Measurements from ENCODE around the gene BMPR1A. TPM values are rescaled to one million over a fixed set of nuclear protein-coding genes. Genes with fewer than 3 reads are reported as not detected.

Gene BMPR1A
- total RNA-seq, 1 experiment from 2014 or later = 104 TPM

GRCh38 chr10:86707505-86707904 lies 48.9 kb upstream of the BMPR1A start:
- Mint-ChIP-seq H3K27ac (no peak overlapping the region), H3K27me3 (ENCODE audit: low read depth) (peaks cover 4% of the 10 kb centered on the region; the same call in 1 of the 2 replicates), H3K36me3 (no peaks in the 10 kb centered on the region), H3K9me3 (no peaks in the 10 kb centered on the region), H3K4me1 (peaks cover 49% of the 10 kb centered on the region), H3K4me3 (no peak overlapping the region)
- ATAC-seq (no peak), DNase-seq (ENCODE audit: low spot score) (no peak)
- CTCF ChIA-PET = interaction anchor here (0.6 to 2.7 kb wide), 3 partner anchors 12 to 333 kb away, joined by 3 to 15 read pairs (median 4); no protein-coding TSS in a partner anchor
- TF ChIP-seq, protein P1, sequence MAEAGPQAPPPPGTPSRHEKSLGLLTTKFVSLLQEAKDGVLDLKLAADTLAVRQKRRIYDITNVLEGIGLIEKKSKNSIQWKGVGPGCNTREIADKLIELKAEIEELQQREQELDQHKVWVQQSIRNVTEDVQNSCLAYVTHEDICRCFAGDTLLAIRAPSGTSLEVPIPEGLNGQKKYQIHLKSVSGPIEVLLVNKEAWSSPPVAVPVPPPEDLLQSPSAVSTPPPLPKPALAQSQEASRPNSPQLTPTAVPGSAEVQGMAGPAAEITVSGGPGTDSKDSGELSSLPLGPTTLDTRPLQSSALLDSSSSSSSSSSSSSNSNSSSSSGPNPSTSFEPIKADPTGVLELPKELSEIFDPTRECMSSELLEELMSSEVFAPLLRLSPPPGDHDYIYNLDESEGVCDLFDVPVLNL (CRISPR knock-in tag; IDR thresholded peaks at IDR 0.05; ENCODE audit: borderline replicate concordance, low read depth) = no peak
- TF ChIP-seq, protein P2, sequence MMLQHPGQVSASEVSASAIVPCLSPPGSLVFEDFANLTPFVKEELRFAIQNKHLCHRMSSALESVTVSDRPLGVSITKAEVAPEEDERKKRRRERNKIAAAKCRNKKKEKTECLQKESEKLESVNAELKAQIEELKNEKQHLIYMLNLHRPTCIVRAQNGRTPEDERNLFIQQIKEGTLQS (CRISPR knock-in tag; conservative IDR thresholded peaks at IDR 0.05) = no peak
- TF ChIP-seq PRRX2 (CRISPR knock-in tag; IDR thresholded peaks at IDR 0.05) (no peak), HMGXB4 (CRISPR knock-in tag; IDR thresholded peaks at IDR 0.05) (no peak), IRF1 (CRISPR knock-in tag; IDR thresholded peaks at IDR 0.05) (no peak), FOXK1 (CRISPR knock-in tag; IDR thresholded peaks at IDR 0.05) (no peak), RELA (CRISPR knock-in tag; IDR thresholded peaks at IDR 0.05; ENCODE audit: borderline replicate concordance) (no peak), SOX15 (CRISPR knock-in tag; IDR thresholded peaks at IDR 0.05) (no peak), JUN (CRISPR knock-in tag; IDR thresholded peaks at IDR 0.05) (no peak), E2F5 (CRISPR knock-in tag; IDR thresholded peaks at IDR 0.05) (no peak), JAZF1 (CRISPR knock-in tag; IDR thresholded peaks at IDR 0.05) (no peak)
- TF ChIP-seq, protein P3, sequence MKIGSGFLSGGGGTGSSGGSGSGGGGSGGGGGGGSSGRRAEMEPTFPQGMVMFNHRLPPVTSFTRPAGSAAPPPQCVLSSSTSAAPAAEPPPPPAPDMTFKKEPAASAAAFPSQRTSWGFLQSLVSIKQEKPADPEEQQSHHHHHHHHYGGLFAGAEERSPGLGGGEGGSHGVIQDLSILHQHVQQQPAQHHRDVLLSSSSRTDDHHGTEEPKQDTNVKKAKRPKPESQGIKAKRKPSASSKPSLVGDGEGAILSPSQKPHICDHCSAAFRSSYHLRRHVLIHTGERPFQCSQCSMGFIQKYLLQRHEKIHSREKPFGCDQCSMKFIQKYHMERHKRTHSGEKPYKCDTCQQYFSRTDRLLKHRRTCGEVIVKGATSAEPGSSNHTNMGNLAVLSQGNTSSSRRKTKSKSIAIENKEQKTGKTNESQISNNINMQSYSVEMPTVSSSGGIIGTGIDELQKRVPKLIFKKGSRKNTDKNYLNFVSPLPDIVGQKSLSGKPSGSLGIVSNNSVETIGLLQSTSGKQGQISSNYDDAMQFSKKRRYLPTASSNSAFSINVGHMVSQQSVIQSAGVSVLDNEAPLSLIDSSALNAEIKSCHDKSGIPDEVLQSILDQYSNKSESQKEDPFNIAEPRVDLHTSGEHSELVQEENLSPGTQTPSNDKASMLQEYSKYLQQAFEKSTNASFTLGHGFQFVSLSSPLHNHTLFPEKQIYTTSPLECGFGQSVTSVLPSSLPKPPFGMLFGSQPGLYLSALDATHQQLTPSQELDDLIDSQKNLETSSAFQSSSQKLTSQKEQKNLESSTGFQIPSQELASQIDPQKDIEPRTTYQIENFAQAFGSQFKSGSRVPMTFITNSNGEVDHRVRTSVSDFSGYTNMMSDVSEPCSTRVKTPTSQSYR (CRISPR knock-in tag; IDR thresholded peaks at IDR 0.05) = no peak
- TF ChIP-seq, protein P4, sequence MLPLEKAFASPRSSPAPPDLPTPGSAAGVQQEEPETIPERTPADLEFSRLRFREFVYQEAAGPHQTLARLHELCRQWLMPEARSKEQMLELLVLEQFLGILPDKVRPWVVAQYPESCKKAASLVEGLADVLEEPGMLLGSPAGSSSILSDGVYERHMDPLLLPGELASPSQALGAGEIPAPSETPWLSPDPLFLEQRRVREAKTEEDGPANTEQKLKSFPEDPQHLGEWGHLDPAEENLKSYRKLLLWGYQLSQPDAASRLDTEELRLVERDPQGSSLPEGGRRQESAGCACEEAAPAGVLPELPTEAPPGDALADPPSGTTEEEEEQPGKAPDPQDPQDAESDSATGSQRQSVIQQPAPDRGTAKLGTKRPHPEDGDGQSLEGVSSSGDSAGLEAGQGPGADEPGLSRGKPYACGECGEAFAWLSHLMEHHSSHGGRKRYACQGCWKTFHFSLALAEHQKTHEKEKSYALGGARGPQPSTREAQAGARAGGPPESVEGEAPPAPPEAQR (CRISPR knock-in tag; IDR thresholded peaks at IDR 0.05) = no peak
- POLR2A ChIA-PET = interaction anchor here (1.0 kb wide), 1 partner anchor 253 kb away, joined by 3 read pairs; no protein-coding TSS in a partner anchor

GRCh38 chr10:86708068-86708782 lies 48.2 kb upstream of the BMPR1A start:
- ChIA-PET CTCF (interaction anchor here (0.6 to 1.0 kb wide), 4 partner anchors 12 to 332 kb away, joined by 3 to 4 read pairs (median 3); no protein-coding TSS in a partner anchor), POLR2A (interaction anchor here (0.8 to 1.0 kb wide), 2 partner anchors 50 to 254 kb away, joined by 3 read pairs; no protein-coding TSS in a partner anchor)
- no peak for ATAC-seq
- Mint-ChIP-seq H3K4me3 (no peak overlapping the region), H3K27me3 (ENCODE audit: low read depth) (peaks cover 4% of the 10 kb centered on the region; the same call in 1 of the 2 replicates), H3K4me1 (peaks cover 49% of the 10 kb centered on the region), H3K36me3 (no peaks in the 10 kb centered on the region), H3K9me3 (no peaks in the 10 kb centered on the region), H3K27ac (no peak overlapping the region)
- TF ChIP-seq SOX15 (CRISPR knock-in tag; IDR thresholded peaks at IDR 0.05) = no peak
- TF ChIP-seq JUN (CRISPR knock-in tag; IDR thresholded peaks at IDR 0.05) = no peak
- no peak for TF ChIP-seq RORB (CRISPR knock-in tag; IDR thresholded peaks at IDR 0.05)
- TF ChIP-seq ZNF425 (CRISPR knock-in tag; conservative IDR thresholded peaks at IDR 0.05) = no peak
- no peak for TF ChIP-seq GABPB1 (CRISPR knock-in tag; IDR thresholded peaks at IDR 0.05)
- TF ChIP-seq SP1 (CRISPR knock-in tag; conservative IDR thresholded peaks at IDR 0.05) = no peak
- TF ChIP-seq HMGA2 (CRISPR knock-in tag; IDR thresholded peaks at IDR 0.05) = no peak
- TF ChIP-seq CBFB (CRISPR knock-in tag; IDR thresholded peaks at IDR 0.05; ENCODE audit: low read depth) = no peak
- no peak for DNase-seq (ENCODE audit: low spot score)
